ENCODE data around the gene DAAM1.

DNA sequence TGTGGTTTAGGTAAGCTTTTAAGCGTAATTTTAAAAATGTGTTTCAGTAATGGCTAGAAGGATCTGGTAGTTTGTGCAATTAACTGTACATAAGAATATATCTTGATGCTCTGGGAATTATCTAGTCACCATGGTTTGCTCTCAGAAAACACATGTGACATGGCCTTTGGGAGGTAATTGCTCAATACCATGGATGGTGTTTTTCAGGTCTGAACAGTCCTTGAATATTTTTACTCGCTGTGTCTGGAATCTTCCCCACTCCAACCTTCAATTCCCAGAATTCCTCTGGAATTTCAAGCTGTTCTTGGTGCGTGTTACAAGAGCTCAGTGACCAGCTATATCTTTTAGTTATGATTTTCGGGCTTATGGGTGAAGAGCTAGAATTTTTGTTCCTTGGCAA lies 85.3 kb downstream of the DAAM1 start:
- no peak for TF ChIP-seq CTCF (IDR thresholded peaks at IDR 0.05; ENCODE audit: low read depth, low read length)
- TF ChIP-seq EZH2phosphoT487 (IDR thresholded peaks at IDR 0.05; ENCODE audit: low read depth): no peak
